GM12874 (cell line): ENCODE data around the gene GALNT9.

Experiments
- CTCF ChIP-seq: IDR thresholded peaks from 2 replicates; pipeline ENCODE4 v1.5.1; 2011; ENCODE audit warnings: low read depth, mild to moderate bottlenecking, control low read depth, low read length, moderate library complexity; ENCODE audit not compliant: insufficient read depth

The GALNT9 gene

GRCh38 chr12:132309596-132310086 is 19.7 kb downstream of the GALNT9 start:
- TF ChIP-seq CTCF, result no peak

- TF ChIP-seq CTCF, result no peak
Measured at GRCh38 chr12:132308853-132309595, 20.4 kb downstream of the GALNT9 start.

GRCh38 chr12:132307976-132308852 is 21.2 kb downstream of the GALNT9 start:
- no peak for TF ChIP-seq CTCF

GRCh38 chr12:132306885-132307191 is 22.6 kb downstream of the GALNT9 start:
- no peak for TF ChIP-seq CTCF

GRCh38 chr12:132305991-132306884 is 23.2 kb downstream of the GALNT9 start:
- TF ChIP-seq CTCF, result no peak

GRCh38 chr12:132305560-132305966 is 23.8 kb downstream of the GALNT9 start:
- no peak for TF ChIP-seq CTCF
